Measurements from ENCODE around the gene LDLRAD3. TPM values are rescaled to one million over a fixed set of nuclear protein-coding genes. Genes with fewer than 3 reads are reported as not detected.

The LDLRAD3 gene
- total RNA-seq, 1 donor from 2014 or later, result 19.6 TPM

GRCh38 chr11:36239636-36240035 lies 295.8 kb downstream of the LDLRAD3 start:
- Mint-ChIP-seq H3K4me1 (ENCODE audit: low read depth) (no peaks in the 10 kb centered on the region), H3K9me3 (ENCODE audit: low read depth) (no peaks in the 10 kb centered on the region), H3K4me3 (ENCODE audit: low read depth) (no peak overlapping the region), H3K27me3 (no peaks in the 10 kb centered on the region), H3K27ac (no peak overlapping the region), H3K36me3 (ENCODE audit: insufficient read depth) (no peaks in the 10 kb centered on the region)
- TF ChIP-seq, protein P1, sequence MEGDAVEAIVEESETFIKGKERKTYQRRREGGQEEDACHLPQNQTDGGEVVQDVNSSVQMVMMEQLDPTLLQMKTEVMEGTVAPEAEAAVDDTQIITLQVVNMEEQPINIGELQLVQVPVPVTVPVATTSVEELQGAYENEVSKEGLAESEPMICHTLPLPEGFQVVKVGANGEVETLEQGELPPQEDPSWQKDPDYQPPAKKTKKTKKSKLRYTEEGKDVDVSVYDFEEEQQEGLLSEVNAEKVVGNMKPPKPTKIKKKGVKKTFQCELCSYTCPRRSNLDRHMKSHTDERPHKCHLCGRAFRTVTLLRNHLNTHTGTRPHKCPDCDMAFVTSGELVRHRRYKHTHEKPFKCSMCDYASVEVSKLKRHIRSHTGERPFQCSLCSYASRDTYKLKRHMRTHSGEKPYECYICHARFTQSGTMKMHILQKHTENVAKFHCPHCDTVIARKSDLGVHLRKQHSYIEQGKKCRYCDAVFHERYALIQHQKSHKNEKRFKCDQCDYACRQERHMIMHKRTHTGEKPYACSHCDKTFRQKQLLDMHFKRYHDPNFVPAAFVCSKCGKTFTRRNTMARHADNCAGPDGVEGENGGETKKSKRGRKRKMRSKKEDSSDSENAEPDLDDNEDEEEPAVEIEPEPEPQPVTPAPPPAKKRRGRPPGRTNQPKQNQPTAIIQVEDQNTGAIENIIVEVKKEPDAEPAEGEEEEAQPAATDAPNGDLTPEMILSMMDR (IDR thresholded peaks at IDR 0.05; ENCODE audit: unreplicated experiment), result no peak
- no peak for DNase-seq (ENCODE audit: low spot score, unreplicated experiment)

- Mint-ChIP-seq H3K27me3 (no peaks in the 10 kb centered on the region), H3K4me1 (ENCODE audit: low read depth) (no peaks in the 10 kb centered on the region), H3K27ac (no peak overlapping the region), H3K4me3 (ENCODE audit: low read depth) (no peak overlapping the region), H3K9me3 (ENCODE audit: low read depth) (no peaks in the 10 kb centered on the region), H3K36me3 (ENCODE audit: insufficient read depth) (no peaks in the 10 kb centered on the region)
- DNase-seq (ENCODE audit: low spot score, unreplicated experiment), result no peak
- TF ChIP-seq, protein P1 (IDR thresholded peaks at IDR 0.05; ENCODE audit: unreplicated experiment), result no peak
Measured at GRCh38 chr11:36240173-36240572, 296.3 kb downstream of the LDLRAD3 start.

GRCh38 chr11:36240801-36241200 lies 296.9 kb downstream of the LDLRAD3 start:
- no peak for DNase-seq (ENCODE audit: low spot score, unreplicated experiment)
- no peak overlapping the region for H3K4me3 Mint-ChIP-seq (ENCODE audit: low read depth)
- H3K27me3 Mint-ChIP-seq, result no peaks in the 10 kb centered on the region
- H3K4me1 Mint-ChIP-seq (ENCODE audit: low read depth), result no peaks in the 10 kb centered on the region
- H3K36me3 Mint-ChIP-seq (ENCODE audit: insufficient read depth), result no peaks in the 10 kb centered on the region
- TF ChIP-seq, protein P1 (IDR thresholded peaks at IDR 0.05; ENCODE audit: unreplicated experiment), result no peak
- H3K9me3 Mint-ChIP-seq (ENCODE audit: low read depth), result no peaks in the 10 kb centered on the region
- no peak overlapping the region for H3K27ac Mint-ChIP-seq

- DNase-seq (ENCODE audit: low spot score, unreplicated experiment), result no peak
- H3K4me1 Mint-ChIP-seq (ENCODE audit: low read depth), result no peaks in the 10 kb centered on the region
- H3K36me3 Mint-ChIP-seq (ENCODE audit: insufficient read depth), result no peaks in the 10 kb centered on the region
- no peak overlapping the region for H3K27ac Mint-ChIP-seq
- TF ChIP-seq, protein P1 (IDR thresholded peaks at IDR 0.05; ENCODE audit: unreplicated experiment), result no peak
- no peaks in the 10 kb centered on the region for H3K9me3 Mint-ChIP-seq (ENCODE audit: low read depth)
- no peaks in the 10 kb centered on the region for H3K27me3 Mint-ChIP-seq
- H3K4me3 Mint-ChIP-seq (ENCODE audit: low read depth), result no peak overlapping the region
Measured at GRCh38 chr11:36241497-36241896, 297.6 kb downstream of the LDLRAD3 start.

DNA sequence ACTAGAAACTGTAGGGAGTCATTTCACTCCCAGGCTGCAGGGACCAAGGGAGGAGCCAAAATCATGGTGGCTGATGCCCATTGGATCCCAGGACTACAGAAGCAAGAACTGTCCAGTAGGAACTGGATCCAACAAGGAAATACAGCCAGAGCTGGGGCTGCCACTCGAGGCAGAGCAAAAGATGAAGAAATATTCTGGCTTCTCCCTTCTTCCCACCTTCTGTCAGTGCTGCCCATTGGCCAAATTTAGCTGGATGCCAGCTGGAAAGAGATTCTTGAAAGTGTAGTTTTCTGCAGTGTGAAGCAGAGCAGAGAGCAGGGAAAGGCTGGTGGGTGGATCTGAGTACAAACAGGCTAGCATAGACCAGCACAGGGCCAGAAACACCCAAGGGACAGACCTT lies 299.8 kb downstream of the LDLRAD3 start:
- Mint-ChIP-seq H3K27ac (no peak overlapping the region), H3K36me3 (ENCODE audit: insufficient read depth) (no peaks in the 10 kb centered on the region), H3K4me3 (ENCODE audit: low read depth) (no peak overlapping the region), H3K4me1 (ENCODE audit: low read depth) (no peaks in the 10 kb centered on the region), H3K9me3 (ENCODE audit: low read depth) (no peaks in the 10 kb centered on the region), H3K27me3 (no peaks in the 10 kb centered on the region)
- DNase-seq (ENCODE audit: low spot score, unreplicated experiment), result no peak
- TF ChIP-seq, protein P1 (IDR thresholded peaks at IDR 0.05; ENCODE audit: unreplicated experiment), result no peak

All from progenitor cell of endocrine pancreas (in vitro differentiated cells).